Heart left ventricle (tissue), 16 donors: Measurements from ENCODE around the gene PAX5. TPM values are rescaled to one million over a fixed set of nuclear protein-coding genes. Genes with fewer than 3 reads are reported as not detected.

Experiments used
- ATAC-seq, 4 donors: fragments of 200-7000 bp; cut with Tn5 transposase; one replicate each; pipeline ENCODE4 v1.9.1; 2020 to 2022; ENCODE audit warnings: moderate library complexity in 4 of 4, mild to moderate bottlenecking in 3 of 4, moderate number of reproducible peaks in 1 of 4
- DNase-seq, 5 donors: peaks; one replicate each; pipeline ENCODE4 v3.0.0-alpha.2; 2020
- H3K27ac ChIP-seq, 12 donors: fragments of 200-600 bp; sonication (generic) in 4 of 12; one replicate each; pipeline versions ENCODE4 v1.5.0 to v1.8.0; 2016 to 2022; ENCODE audit warnings: mild to moderate bottlenecking in 2 of 12
- H3K27me3 ChIP-seq, 9 donors: fragments of 200-600 bp; sonication (generic) in 2 of 9; one replicate each; pipeline versions ENCODE4 v1.5.1 to v1.8.0; 2016 to 2022; ENCODE audit warnings: mild to moderate bottlenecking in 3 of 9
- H3K36me3 ChIP-seq, 9 donors: fragments of 200-600 bp; sonication (generic) in 2 of 9; one replicate each; pipeline versions ENCODE4 v1.5.0 to v1.8.0; 2018 to 2022; ENCODE audit warnings: mild to moderate bottlenecking in 2 of 9
- H3K4me1 ChIP-seq, 12 donors: fragments of 200-600 bp; sonication (generic) in 4 of 12; one replicate each; pipeline versions ENCODE4 v1.5.0 to v1.8.0; 2016 to 2022; ENCODE audit warnings: mild to moderate bottlenecking in 3 of 12
- H3K4me3 ChIP-seq, 12 donors: fragments of 200-600 bp; sonication (generic) in 4 of 12; one replicate each; pipeline versions ENCODE4 v1.5.0 to v1.8.0; 2017 to 2022; ENCODE audit warnings: mild to moderate bottlenecking in 9 of 12, moderate library complexity in 4 of 12
- H3K9me3 ChIP-seq, 12 donors: fragments of 200-600 bp; sonication (generic) in 4 of 12; one replicate each; pipeline versions ENCODE4 v1.5.0 to v1.8.0; 2016 to 2022; ENCODE audit warnings: mild to moderate bottlenecking in 1 of 12
- CTCF ChIP-seq, 12 donors: fragments of 200-600 bp; sonication (generic) in 4 of 12; IDR thresholded peaks; one replicate each; pipeline versions ENCODE4 v1.5.0 to v1.8.0; 2018 to 2022; ENCODE audit warnings: antibody characterized with exemption in 12 of 12, mild to moderate bottlenecking in 5 of 12
- POLR2A ChIP-seq, 2 donors: fragments of 450-650 bp; IDR thresholded peaks; one replicate each; pipeline ENCODE4 v1.6.1; 2017; ENCODE audit warnings: antibody characterized with exemption in 2 of 2, mild to moderate bottlenecking in 2 of 2, moderate library complexity in 2 of 2
- WGBS, 4 donors: extraction: QIAGEN DNeasy Blood & Tissue Kit in 2 of 4; methylation state at CpG; one replicate each; pipeline versions ENCODE4 v1.1.5 to v1.1.7; 2013 to 2018; 5-methylcytosine and 5-hydroxymethylcytosine counted together
- intact Hi-C, 10 donors: fragments of 100-400 bp; cut with DNase I; formaldehyde crosslinking; loops; one replicate each; pipeline versions ENCODE4 v1.11.1 to v1.14.2; 2022
- polyA plus RNA-seq, 2 donors: library from polyadenylated mRNA; stranded (reverse); fragments of 200-250 nt; gene quantifications; one replicate each; pipeline ENCODE4 v1.2.3, GENCODE V29; 2013
- total RNA-seq, 9 donors: library from RNA; depleted of rRNA in 2 of 9; stranded (reverse); fragments of >200 nt in 2 of 9; fragmentation: NEBNext Ultra II Directional in 3 of 9; extraction: Animal tissue kit (Norgen Biotek cat#: 25700) in 3 of 9; gene quantifications; one replicate each; pipeline versions ENCODE4 v1.1.0 to v1.2.4, GENCODE V29; 2016 to 2023
- donor health status: ischemic (EF 13 %, LVEDD 7.1; RV severe dilation, severe dysfunction).
- donor health status: healthy with polysubstance abuse.
- donor health status: DM: no; HTN: yes; CAD: no.
- donor health status: DM: no; HTN: no; CAD: no.
- donor health status: ischemic (EF 25% LVEDD 6.9; RV normal size, moderate dysfunction).
- donor health status: ischemic (EF 25% LVEDD 5.7; RV mildly dilated, moderate dysfunction).
- donor health status: healthy.
- donor health status: DM: yes; HTN: yes; CAD: no.
- donor health status: ischemic (EF 35%, LVEDD 5.7; RV mildly dilated, moderate dysfunction).
- donor health status: nonischemic (EF 11% LVEDD 7.7; RV severe dilation, severe dysfunction).
- donor health status: DM: yes; HTN: yes; CAD: no.
- donor health status: PGD.
- donor health status: ischemic (EF 29% LVEDD 5.4; RV normal size, mild dysfunction).
- donor health status: nonischemic (EF 23%, LVEDD 6.1; RV moderate dilation, normal function).

Gene PAX5
- total and polyA plus RNA-seq, 11 donors, result 0.01 to 0.37 (median 0.08) TPM; not detected in 7

DNA sequence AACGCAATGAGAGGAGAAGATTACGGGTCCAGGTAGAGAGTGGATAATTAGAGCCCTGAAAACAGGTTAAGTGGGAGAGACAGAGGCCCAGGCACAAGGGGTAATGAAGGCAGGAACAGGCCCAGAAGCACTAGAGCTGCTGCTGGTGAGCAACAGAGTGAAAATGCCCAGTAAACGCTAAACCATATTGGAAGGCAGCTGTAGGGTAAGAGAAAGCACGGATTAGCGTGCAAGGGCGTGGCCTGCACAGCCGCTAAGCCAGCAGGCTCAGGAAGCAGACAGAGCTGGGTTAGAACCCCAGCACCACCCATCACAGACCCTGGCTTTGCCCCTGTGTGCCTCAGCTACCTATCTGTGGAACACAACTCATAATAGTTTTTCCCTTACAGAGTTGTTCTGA is 93.2 kb downstream of the PAX5 start:
- no peak for TF ChIP-seq POLR2A (IDR thresholded peaks at IDR 0.05)
- no peak for TF ChIP-seq CTCF (IDR thresholded peaks at IDR 0.05)
- Histone ChIP-seq H3K9me3 (no peaks in the 10 kb centered on the region), H3K36me3 (no peaks in the 10 kb centered on the region), H3K4me1 (peaks cover 0 to 5% (median 0%) of the 10 kb centered on the region in 12 donors), H3K4me3 (no peak overlapping the region), H3K27ac (no peak overlapping the region), H3K27me3 (peaks cover 0 to 25% (median 0%) of the 10 kb centered on the region in 9 donors)
- intact Hi-C loops, result no loop called here
- WGBS, 4 donors, result 81 to 91% (median 84%) methylated on average over 7 of the region's 7 CpGs
- DNase-seq, result no peak
- ATAC-seq, result no peak

DNA sequence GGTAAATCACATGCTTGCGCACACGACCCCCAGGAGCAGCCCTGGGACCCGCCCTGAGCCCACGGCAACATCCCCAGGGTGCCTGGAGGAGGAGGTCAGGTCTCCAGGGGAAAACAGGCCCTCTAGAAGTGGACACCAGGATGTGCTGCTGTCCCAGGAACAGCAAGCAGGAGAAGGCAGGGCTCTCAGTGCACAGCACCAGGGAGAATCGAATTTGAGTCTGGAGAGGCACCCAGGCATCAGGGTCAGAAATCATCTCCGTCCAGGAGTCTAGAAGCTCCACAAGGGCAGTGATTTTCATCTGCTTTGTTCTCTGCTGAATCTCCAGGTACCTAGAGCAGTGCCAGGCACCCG is 93.6 kb downstream of the PAX5 start:
- Histone ChIP-seq H3K36me3 (no peaks in the 10 kb centered on the region), H3K4me1 (peaks cover 0 to 1% (median 0%) of the 10 kb centered on the region in 12 donors), H3K27ac (no peak overlapping the region), H3K9me3 (no peaks in the 10 kb centered on the region), H3K27me3 (peaks cover 0 to 29% (median 0%) of the 10 kb centered on the region in 9 donors), H3K4me3 (no peak overlapping the region)
- TF ChIP-seq POLR2A (IDR thresholded peaks at IDR 0.05) (no peak), CTCF (IDR thresholded peaks at IDR 0.05) (no peak)
- WGBS, 4 donors, result 70 to 78% (median 73%) methylated on average over 7 of the region's 7 CpGs
- intact Hi-C loops, result no loop called here
- DNase-seq (no peak), ATAC-seq (no peak)

DNA sequence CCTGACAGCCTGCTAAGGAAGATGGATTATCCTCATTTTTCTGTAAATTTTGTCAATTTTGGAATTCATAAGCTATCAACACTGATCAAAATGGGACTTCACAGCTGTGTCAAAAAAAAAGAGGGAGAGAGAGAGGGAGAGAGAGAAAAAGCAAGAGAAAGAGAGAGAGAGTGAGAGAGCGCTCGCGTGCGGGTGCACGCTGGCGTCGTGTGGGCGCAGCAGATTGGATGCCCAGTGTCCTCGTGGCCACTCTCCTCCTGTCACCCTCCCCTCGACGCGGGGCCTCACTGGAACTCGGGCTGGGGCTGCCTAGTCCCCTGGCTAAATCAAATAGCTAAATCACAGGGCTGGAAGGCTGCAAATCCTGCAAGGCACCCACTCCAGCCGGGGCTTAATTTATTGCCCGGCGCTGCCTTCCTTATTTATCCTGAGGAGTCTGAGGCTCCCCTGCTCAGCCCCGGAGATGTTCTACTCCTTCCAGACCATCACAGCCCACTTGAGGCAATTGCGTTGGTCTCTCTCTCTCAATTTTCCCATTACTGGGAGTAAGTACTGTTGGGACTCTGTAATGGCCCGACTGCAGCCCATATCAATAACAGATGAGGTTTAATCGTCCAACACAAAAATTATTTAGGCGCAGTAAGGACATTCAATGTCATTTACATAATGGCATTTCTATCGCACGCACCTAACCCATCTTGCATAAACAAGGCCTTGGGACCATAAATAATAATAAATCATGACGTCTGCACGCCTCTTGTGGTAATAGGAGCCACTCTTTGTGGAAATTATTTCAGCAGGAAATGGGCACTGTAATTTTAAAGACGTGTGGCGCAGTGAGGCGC is 94.2 kb downstream of the PAX5 start:
- Histone ChIP-seq H3K27me3 (peaks cover 0 to 32% (median 0%) of the 10 kb centered on the region in 9 donors), H3K9me3 (no peaks in the 10 kb centered on the region), H3K36me3 (no peaks in the 10 kb centered on the region), H3K4me3 (no peak overlapping the region), H3K4me1 (no peaks in the 10 kb centered on the region), H3K27ac (no peak overlapping the region)
- WGBS, 4 donors, result 79 to 82% (median 79%) methylated on average over 28 of the region's 28 CpGs
- intact Hi-C loops, result no loop called here
- DNase-seq (no peak), ATAC-seq (no peak)
- TF ChIP-seq CTCF (IDR thresholded peaks at IDR 0.05) (no peak), POLR2A (IDR thresholded peaks at IDR 0.05) (no peak)

GRCh38 chr9:36939214-36939613 is 94.9 kb downstream of the PAX5 start:
- no peaks in the 10 kb centered on the region for H3K36me3 ChIP-seq
- H3K4me1 ChIP-seq, result no peaks in the 10 kb centered on the region
- peaks cover 0 to 32% (median 0%) of the 10 kb centered on the region in 9 donors for H3K27me3 ChIP-seq
- intact Hi-C loops, result no loop called here
- no peak overlapping the region for H3K4me3 ChIP-seq
- ATAC-seq (no peak), DNase-seq (no peak)
- H3K9me3 ChIP-seq, result no peaks in the 10 kb centered on the region
- H3K27ac ChIP-seq, result no peak overlapping the region
- no peak for TF ChIP-seq POLR2A (IDR thresholded peaks at IDR 0.05)
- TF ChIP-seq CTCF (IDR thresholded peaks at IDR 0.05), result no peak
- 56 to 64% (median 62%) methylated on average over 5 of the region's 5 CpGs for WGBS, 4 donors
